Progenitor cell of endocrine pancreas (in vitro differentiated cells): ENCODE measurements around the gene PMEPA1. TPM values are rescaled to one million over a fixed set of nuclear protein-coding genes. Genes with fewer than 3 reads are reported as not detected.

Experiments
- DNase-seq: peaks from one replicate; pipeline ENCODE4 v3.0.0; 2021; ENCODE audit warnings: low spot score; ENCODE audit not compliant: unreplicated experiment
- H3K27ac Mint-ChIP-seq: 2 replicates; pipeline ENCODE4 v1.8.0; 2021; ENCODE audit warnings: mild to moderate bottlenecking, moderate library complexity, mixed read lengths
- H3K27me3 Mint-ChIP-seq: 2 replicates; pipeline ENCODE4 v1.8.0; 2021; ENCODE audit warnings: mixed read lengths
- H3K36me3 Mint-ChIP-seq: 2 replicates; pipeline ENCODE4 v1.8.0; 2022; ENCODE audit warnings: mixed read lengths; ENCODE audit not compliant: insufficient read depth
- H3K4me1 Mint-ChIP-seq: 2 replicates; pipeline ENCODE4 v1.8.0; 2021; ENCODE audit warnings: low read depth, mixed read lengths
- H3K4me3 Mint-ChIP-seq: 2 replicates; pipeline ENCODE4 v1.8.0; 2021; ENCODE audit warnings: low read depth, mild to moderate bottlenecking, moderate library complexity, mixed read lengths
- H3K9me3 Mint-ChIP-seq: 2 replicates; pipeline ENCODE4 v1.8.0; 2021; ENCODE audit warnings: low read depth, mixed read lengths
- CTCF ChIP-seq: fragments of 200-600 bp; sonication (generic); IDR thresholded peaks from one replicate; pipeline ENCODE4 v1.5.0; 2021; ENCODE audit warnings: antibody characterized with exemption, mild to moderate bottlenecking; ENCODE audit not compliant: unreplicated experiment
- total RNA-seq: library from RNA; stranded (reverse); gene quantifications from 2 replicates; pipeline ENCODE4 v1.2.1, GENCODE V29; 2021

The PMEPA1 gene
- total RNA-seq, 1 donor from 2014 or later: 9.1 TPM

- H3K4me1 Mint-ChIP-seq: no peaks in the 10 kb centered on the region
Measured at GRCh38 chr20:57663681-57664451, 45.9 kb downstream of the PMEPA1 start.

DNA sequence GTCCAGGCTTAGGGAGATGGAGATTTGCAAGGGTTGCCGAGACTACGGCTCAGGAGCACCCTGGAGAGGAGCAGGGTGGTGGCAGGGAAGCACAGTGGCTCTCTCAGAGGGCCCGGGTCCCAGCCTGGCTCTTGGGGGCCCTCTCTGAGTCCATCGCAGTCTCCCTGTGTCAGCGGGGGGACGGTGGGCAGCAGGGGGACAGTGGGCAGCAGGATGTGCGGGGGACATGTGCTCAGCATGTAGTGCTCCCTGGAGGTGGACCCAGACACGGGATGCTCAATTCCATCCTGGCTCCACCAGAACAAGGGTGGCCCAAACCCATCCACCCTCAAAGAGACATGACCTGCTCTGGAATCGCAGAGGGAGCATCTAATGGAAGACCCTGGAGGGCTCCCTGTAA lies 46.6 kb downstream of the PMEPA1 start:
- no peak overlapping the region for H3K4me3 Mint-ChIP-seq
- H3K27me3 Mint-ChIP-seq: no peaks in the 10 kb centered on the region
- H3K4me1 Mint-ChIP-seq: no peaks in the 10 kb centered on the region
- H3K36me3 Mint-ChIP-seq: no peaks in the 10 kb centered on the region
- H3K9me3 Mint-ChIP-seq: no peaks in the 10 kb centered on the region
- TF ChIP-seq CTCF: no peak
- DNase-seq: no peak
- H3K27ac Mint-ChIP-seq: no peak overlapping the region

More at GRCh38 chr20:57663681-57664451, 45.9 kb downstream of the PMEPA1 start:
- no peak for DNase-seq
- H3K4me3 Mint-ChIP-seq: no peak overlapping the region
- no peaks in the 10 kb centered on the region for H3K27me3 Mint-ChIP-seq
- no peaks in the 10 kb centered on the region for H3K9me3 Mint-ChIP-seq
- no peaks in the 10 kb centered on the region for H3K36me3 Mint-ChIP-seq
- H3K27ac Mint-ChIP-seq: no peak overlapping the region
- no peak for TF ChIP-seq CTCF

- Mint-ChIP-seq H3K4me1 (no peaks in the 10 kb centered on the region), H3K36me3 (no peaks in the 10 kb centered on the region), H3K4me3 (no peak overlapping the region), H3K27ac (no peak overlapping the region), H3K9me3 (no peaks in the 10 kb centered on the region), H3K27me3 (no peaks in the 10 kb centered on the region)
- no peak for TF ChIP-seq CTCF
- DNase-seq: no peak
Measured at GRCh38 chr20:57662456-57663240, 47.2 kb downstream of the PMEPA1 start.

DNA sequence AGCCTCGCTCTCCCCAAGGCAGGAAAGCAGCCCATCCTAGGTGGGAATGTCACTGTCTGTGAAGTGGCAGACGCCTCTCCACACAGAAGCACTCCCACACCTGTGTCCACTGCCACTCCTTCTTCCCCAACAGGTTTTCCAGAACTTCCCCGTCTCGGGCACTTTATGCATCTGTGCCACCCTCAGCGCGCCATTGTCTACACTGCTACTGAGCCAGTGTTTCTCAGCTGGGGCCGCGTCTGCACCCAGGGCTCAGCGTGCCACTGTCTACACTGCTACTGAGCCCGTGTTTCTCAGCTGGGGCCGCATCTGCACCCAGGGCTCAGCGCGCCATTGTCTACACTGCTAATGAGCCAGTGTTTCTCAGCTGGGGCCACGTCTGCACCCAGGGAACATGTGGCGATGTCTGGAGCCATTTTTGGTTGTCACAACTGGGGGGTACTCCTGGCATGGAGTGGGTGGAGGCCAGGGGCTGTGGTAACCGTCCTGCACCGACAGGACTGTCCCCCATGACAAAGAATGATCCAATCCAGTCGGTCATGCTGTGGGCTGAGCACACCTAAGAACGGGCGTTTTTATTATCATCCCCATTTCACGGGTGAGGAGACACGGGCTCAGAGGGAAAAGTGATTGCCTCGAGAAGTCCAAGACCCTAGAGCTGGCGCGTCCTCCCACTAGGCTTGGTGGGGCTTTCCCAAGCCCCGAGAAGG lies 47.9 kb downstream of the PMEPA1 start:
- Mint-ChIP-seq H3K36me3 (no peaks in the 10 kb centered on the region), H3K27me3 (no peaks in the 10 kb centered on the region), H3K4me1 (no peaks in the 10 kb centered on the region), H3K27ac (no peak overlapping the region), H3K4me3 (no peak overlapping the region), H3K9me3 (no peaks in the 10 kb centered on the region)
- DNase-seq: no peak
- no peak for TF ChIP-seq CTCF

- Mint-ChIP-seq H3K9me3 (no peaks in the 10 kb centered on the region), H3K27me3 (no peaks in the 10 kb centered on the region), H3K4me3 (no peak overlapping the region), H3K4me1 (no peaks in the 10 kb centered on the region), H3K27ac (no peak overlapping the region), H3K36me3 (no peaks in the 10 kb centered on the region)
- no peak for DNase-seq
- TF ChIP-seq CTCF: no peak
Measured at GRCh38 chr20:57660922-57661745, 48.7 kb downstream of the PMEPA1 start.
